Measurements from ENCODE around the gene NOBOX.

Gene NOBOX

DNA sequence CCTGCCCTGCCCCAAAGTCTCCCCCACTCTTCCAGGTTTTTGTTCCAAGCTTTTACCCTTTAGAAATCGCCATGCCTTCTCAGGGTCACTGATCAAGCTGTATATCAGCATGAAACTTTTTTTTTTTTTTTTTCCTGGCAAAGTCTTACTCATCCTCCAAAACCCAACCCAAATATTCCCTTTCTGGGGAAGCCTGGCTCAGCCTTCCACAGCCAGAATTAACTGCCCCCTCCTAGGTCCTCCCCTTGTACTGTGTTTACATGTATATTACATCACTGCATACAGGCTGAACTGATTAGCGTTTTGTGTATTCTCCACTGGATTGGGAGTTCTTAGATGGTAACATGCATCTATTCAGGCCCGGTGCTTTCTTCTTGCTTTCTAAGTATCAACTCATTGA is 4.6 kb upstream of the NOBOX start:
- TF ChIP-seq CTCF (conservative IDR thresholded peaks at IDR 0.05; ENCODE audit: control insufficient read depth, insufficient read depth, low read depth, low read length) = no peak
- DNase-seq (ENCODE audit: low read depth) = peak; percentile 42
- H3K4me3 ChIP-seq (ENCODE audit: control insufficient read depth, low read depth, low read length) = no peak overlapping the region

- H3K4me3 ChIP-seq (ENCODE audit: control insufficient read depth, low read depth, low read length) = no peak overlapping the region
- TF ChIP-seq CTCF (conservative IDR thresholded peaks at IDR 0.05; ENCODE audit: control insufficient read depth, insufficient read depth, low read depth, low read length) = no peak
- no peak for DNase-seq (ENCODE audit: low read depth)
Observed at GRCh38 chr7:144407266-144407931, 3.9 kb upstream of the NOBOX start.

- DNase-seq (ENCODE audit: low read depth) = no peak
- TF ChIP-seq CTCF (conservative IDR thresholded peaks at IDR 0.05; ENCODE audit: control insufficient read depth, insufficient read depth, low read depth, low read length) = no peak
Observed at GRCh38 chr7:144404946-144405345, 1.5 kb upstream of the NOBOX start.

DNA sequence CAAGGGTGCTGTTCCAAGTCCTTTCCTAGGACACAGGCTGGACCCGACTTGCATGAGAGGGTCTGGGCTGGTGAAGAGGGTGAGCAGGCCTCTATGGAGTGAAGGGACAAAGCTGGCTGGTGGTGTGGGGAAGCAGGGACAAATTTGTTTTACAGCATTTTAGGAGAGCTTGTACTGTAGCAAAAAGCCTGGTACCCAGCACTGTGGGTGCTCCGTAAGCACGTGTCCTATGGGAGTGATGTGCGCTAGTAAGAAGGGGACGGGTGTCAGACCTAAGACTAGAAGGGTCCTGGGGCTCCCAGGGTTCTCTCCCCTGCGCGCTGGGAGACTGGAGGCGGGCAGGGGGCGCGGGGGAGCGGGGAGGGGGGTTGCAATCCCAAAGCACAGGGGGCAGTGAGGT is 391 bp downstream of the NOBOX start:
- DNase-seq (ENCODE audit: low read depth) = no peak
- H3K4me3 ChIP-seq (ENCODE audit: control insufficient read depth, low read depth, low read length) = no peak overlapping the region
- TF ChIP-seq CTCF (conservative IDR thresholded peaks at IDR 0.05; ENCODE audit: control insufficient read depth, insufficient read depth, low read depth, low read length) = no peak

More at GRCh38 chr7:144404946-144405345, 1.5 kb upstream of the NOBOX start:
- no peak overlapping the region for H3K4me3 ChIP-seq (ENCODE audit: control insufficient read depth, low read depth, low read length)

- DNase-seq (ENCODE audit: low read depth) = no peak
- no peak for TF ChIP-seq CTCF (conservative IDR thresholded peaks at IDR 0.05; ENCODE audit: control insufficient read depth, insufficient read depth, low read depth, low read length)
- no peak overlapping the region for H3K4me3 ChIP-seq (ENCODE audit: control insufficient read depth, low read depth, low read length)
Observed at GRCh38 chr7:144401490-144401889, 2.0 kb downstream of the NOBOX start.

- no peak for DNase-seq (ENCODE audit: low read depth)
- no peak overlapping the region for H3K4me3 ChIP-seq (ENCODE audit: control insufficient read depth, low read depth, low read length)
- no peak for TF ChIP-seq CTCF (conservative IDR thresholded peaks at IDR 0.05; ENCODE audit: control insufficient read depth, insufficient read depth, low read depth, low read length)
Observed at GRCh38 chr7:144399946-144400345, 3.5 kb downstream of the NOBOX start.

GRCh38 chr7:144398911-144399310 is 4.6 kb downstream of the NOBOX start:
- no peak overlapping the region for H3K4me3 ChIP-seq (ENCODE audit: control insufficient read depth, low read depth, low read length)
- DNase-seq (ENCODE audit: low read depth) = no peak
- no peak for TF ChIP-seq CTCF (conservative IDR thresholded peaks at IDR 0.05; ENCODE audit: control insufficient read depth, insufficient read depth, low read depth, low read length)

Measured in fibroblast of mammary gland (primary cell).